Gastrocnemius medialis (tissue), 4 donors: ENCODE results near the gene KRT3.

ENCODE experiments used
- POLR2A ChIP-seq, 2 donors: fragments of 450-650 bp; IDR thresholded peaks; one replicate each; pipeline ENCODE4 v1.6.1; 2017; ENCODE audit warnings: antibody characterized with exemption in 2 of 2, mild to moderate bottlenecking in 2 of 2, moderate library complexity in 2 of 2
- TF ChIP-seq, protein P1 (sequence below), 5 experiments: fragments of 450-650 bp in 3 of 5; fragments of 200-600 bp in 2 of 5; sonication (generic) in 2 of 5; IDR thresholded peaks in 4 of 5; conservative IDR thresholded peaks in 1 of 5; 1 replicate in 4 of 5; 2 replicates in 1 of 5; pipeline ENCODE4 v1.5.1; 2016 to 2019; ENCODE audit warnings: antibody characterized with exemption in 5 of 5, mild to moderate bottlenecking in 3 of 5, moderate library complexity in 3 of 5

DNA sequence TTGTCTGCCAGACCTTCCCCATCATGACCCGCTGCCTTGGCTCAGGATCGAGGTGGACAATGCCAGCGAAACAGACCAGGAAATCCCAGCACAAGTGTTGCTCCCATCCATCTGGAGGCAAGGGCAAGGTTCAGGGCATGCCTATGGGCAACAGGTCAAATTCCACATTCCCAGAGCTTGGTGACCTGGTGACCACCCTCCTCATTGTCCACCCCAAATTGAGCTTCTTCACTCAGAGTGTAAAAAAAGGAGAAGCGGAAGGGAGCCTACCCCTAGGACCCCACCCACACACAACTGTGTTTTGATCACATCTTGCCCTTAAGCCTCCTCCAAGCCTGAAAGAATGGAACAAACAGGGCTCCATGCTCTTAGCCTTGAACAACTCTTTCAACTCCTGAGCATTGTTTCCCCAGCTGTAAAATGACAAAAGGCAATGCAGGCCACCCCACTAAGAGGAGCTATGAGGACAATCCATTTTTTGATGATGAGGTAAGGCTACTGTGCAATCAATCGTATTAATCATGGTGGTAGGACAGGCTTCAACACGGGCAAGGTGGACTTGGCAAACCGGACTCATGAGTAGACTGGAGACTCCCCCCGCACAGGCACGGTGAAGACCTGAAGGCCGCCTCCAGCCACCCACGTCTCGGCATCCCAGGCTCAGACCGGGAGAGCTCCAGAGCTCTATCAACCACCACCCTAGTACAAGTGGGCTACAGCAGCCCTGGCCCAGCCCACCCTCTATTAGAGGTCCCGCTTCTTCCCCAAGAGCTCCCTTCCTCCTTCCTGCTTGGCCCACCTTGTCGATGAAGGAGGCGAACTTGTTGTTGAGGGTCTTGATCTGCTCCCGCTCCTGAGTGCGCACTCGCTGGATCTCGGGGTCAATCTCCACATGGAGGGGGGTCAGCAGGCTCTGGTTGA is 37.3 kb upstream of the KRT3 start:
- TF ChIP-seq, protein P1, sequence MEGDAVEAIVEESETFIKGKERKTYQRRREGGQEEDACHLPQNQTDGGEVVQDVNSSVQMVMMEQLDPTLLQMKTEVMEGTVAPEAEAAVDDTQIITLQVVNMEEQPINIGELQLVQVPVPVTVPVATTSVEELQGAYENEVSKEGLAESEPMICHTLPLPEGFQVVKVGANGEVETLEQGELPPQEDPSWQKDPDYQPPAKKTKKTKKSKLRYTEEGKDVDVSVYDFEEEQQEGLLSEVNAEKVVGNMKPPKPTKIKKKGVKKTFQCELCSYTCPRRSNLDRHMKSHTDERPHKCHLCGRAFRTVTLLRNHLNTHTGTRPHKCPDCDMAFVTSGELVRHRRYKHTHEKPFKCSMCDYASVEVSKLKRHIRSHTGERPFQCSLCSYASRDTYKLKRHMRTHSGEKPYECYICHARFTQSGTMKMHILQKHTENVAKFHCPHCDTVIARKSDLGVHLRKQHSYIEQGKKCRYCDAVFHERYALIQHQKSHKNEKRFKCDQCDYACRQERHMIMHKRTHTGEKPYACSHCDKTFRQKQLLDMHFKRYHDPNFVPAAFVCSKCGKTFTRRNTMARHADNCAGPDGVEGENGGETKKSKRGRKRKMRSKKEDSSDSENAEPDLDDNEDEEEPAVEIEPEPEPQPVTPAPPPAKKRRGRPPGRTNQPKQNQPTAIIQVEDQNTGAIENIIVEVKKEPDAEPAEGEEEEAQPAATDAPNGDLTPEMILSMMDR (IDR thresholded peaks at IDR 0.05 in 4 of 5, conservative IDR thresholded peaks at IDR 0.05 in 1 of 5): no peak
- TF ChIP-seq POLR2A (IDR thresholded peaks at IDR 0.05): no peak
